ENCODE measurements around the gene GNAS-AS1. TPM values are rescaled to one million over a fixed set of nuclear protein-coding genes. Genes with fewer than 3 reads are reported as not detected.

Gene GNAS-AS1
- total and polyA plus RNA-seq, 2 donors (not counting 1 experiment from before 2014, with no cell fraction given) = 0.28 to 0.33 TPM

DNA sequence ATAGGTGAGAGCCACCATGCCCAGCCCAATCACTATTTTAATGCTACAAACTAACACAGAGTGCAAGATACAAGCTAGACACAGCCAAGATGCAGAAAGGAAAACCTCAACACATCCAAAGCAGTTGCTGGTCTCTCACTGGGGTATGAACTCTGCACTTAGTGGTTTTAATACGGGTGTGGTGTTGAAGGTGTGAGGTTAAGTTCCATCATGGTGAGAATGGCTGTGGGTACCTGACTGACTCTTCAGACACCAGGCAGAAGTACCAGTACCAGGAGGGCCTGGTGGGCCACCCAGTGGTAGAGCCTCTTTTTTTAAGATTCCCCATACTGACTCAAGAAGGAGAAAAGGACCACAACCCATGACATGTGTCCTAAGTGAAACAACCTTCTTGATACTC is 13.0 kb downstream of the GNAS-AS1 start:
- no peak for DNase-seq (ENCODE audit: low read depth in 2 of 2)
- H3K4me2 ChIP-seq (ENCODE audit: extremely low read depth, insufficient read depth, low read length) = no peak overlapping the region
- no peaks in the 10 kb centered on the region for H3K79me2 ChIP-seq (ENCODE audit: control insufficient read depth, insufficient read depth, low read length)
- H3K4me3 ChIP-seq (replicated peaks in 1 of 4; ENCODE audit: control extremely low read depth in 1 of 4, insufficient read depth in 1 of 4, low read depth in 3 of 4, low read length in 4 of 4) = no peak overlapping the region
- TF ChIP-seq, protein P1, sequence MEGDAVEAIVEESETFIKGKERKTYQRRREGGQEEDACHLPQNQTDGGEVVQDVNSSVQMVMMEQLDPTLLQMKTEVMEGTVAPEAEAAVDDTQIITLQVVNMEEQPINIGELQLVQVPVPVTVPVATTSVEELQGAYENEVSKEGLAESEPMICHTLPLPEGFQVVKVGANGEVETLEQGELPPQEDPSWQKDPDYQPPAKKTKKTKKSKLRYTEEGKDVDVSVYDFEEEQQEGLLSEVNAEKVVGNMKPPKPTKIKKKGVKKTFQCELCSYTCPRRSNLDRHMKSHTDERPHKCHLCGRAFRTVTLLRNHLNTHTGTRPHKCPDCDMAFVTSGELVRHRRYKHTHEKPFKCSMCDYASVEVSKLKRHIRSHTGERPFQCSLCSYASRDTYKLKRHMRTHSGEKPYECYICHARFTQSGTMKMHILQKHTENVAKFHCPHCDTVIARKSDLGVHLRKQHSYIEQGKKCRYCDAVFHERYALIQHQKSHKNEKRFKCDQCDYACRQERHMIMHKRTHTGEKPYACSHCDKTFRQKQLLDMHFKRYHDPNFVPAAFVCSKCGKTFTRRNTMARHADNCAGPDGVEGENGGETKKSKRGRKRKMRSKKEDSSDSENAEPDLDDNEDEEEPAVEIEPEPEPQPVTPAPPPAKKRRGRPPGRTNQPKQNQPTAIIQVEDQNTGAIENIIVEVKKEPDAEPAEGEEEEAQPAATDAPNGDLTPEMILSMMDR (conservative IDR thresholded peaks at IDR 0.05 in 1 of 2, IDR thresholded peaks at IDR 0.05 in 1 of 2; ENCODE audit: low read depth in 1 of 2, low read length in 2 of 2) = no peak
- no peak overlapping the region for H2AFZ ChIP-seq (ENCODE audit: low read length)
- no peaks in the 10 kb centered on the region for H3K4me1 ChIP-seq (ENCODE audit: control insufficient read depth, extremely low read depth, insufficient read depth, low read length)
- H3K9ac ChIP-seq (ENCODE audit: insufficient read depth, low read length) = no peak overlapping the region
- H3K9me3 ChIP-seq (ENCODE audit: control insufficient read depth, insufficient read depth, low read depth, low read length) = no peaks in the 10 kb centered on the region
- H3K27ac ChIP-seq (ENCODE audit: insufficient read depth, low read length) = no peak overlapping the region
- peaks cover 17% of the 10 kb centered on the region for H3K27me3 ChIP-seq (ENCODE audit: control insufficient read depth, insufficient read depth, low read length)
- no peaks in the 10 kb centered on the region for H3K36me3 ChIP-seq (ENCODE audit: control insufficient read depth, insufficient read depth, low read length)
- H4K20me1 ChIP-seq (ENCODE audit: control insufficient read depth, extremely low read depth, insufficient read depth, low read length) = no peaks in the 10 kb centered on the region

DNA sequence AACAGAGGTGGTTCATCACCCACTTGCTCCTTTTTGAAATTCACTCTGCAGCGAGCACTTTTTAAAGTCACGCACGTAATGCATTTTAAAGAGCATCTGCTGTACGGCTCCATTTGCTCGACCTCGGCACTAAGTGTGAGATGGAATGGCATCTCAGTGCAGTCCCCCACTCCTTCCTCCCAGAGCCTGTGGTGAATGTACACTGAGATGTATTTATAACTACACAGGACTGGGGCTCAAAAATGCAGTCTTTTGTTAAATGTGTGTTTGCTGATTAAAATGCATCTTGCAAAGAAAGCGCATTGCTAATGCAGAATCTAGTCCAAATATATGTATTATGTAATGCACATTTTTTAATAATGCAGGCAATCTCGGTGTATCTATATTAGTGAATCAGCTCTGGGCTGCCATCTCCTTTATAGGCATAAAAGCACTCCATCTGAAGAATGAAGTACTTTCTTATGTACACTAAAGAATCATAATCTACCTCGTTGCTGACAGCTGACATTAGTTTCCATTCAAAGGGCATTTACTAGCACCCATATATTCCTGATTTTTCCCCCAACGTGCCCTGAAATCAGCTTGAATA is 14.0 kb downstream of the GNAS-AS1 start:
- TF ChIP-seq, protein P1 (conservative IDR thresholded peaks at IDR 0.05 in 1 of 2, IDR thresholded peaks at IDR 0.05 in 1 of 2; ENCODE audit: low read depth in 1 of 2, low read length in 2 of 2) = no peak
- no peak for TF ChIP-seq EZH2 (IDR thresholded peaks at IDR 0.05; ENCODE audit: low read length, missing control alignments)
- H3K27me3 ChIP-seq (ENCODE audit: control insufficient read depth, insufficient read depth, low read length) = peaks cover 12% of the 10 kb centered on the region
- H3K4me1 ChIP-seq (ENCODE audit: control insufficient read depth, extremely low read depth, insufficient read depth, low read length) = no peaks in the 10 kb centered on the region
- no peak overlapping the region for H3K4me2 ChIP-seq (ENCODE audit: extremely low read depth, insufficient read depth, low read length)
- no peaks in the 10 kb centered on the region for H4K20me1 ChIP-seq (ENCODE audit: control insufficient read depth, extremely low read depth, insufficient read depth, low read length)
- H3K9me3 ChIP-seq (ENCODE audit: control insufficient read depth, insufficient read depth, low read depth, low read length) = no peaks in the 10 kb centered on the region
- no peak for DNase-seq (ENCODE audit: low read depth in 2 of 2)
- H3K4me3 ChIP-seq (replicated peaks in 1 of 4; ENCODE audit: control extremely low read depth in 1 of 4, insufficient read depth in 1 of 4, low read depth in 3 of 4, low read length in 4 of 4) = no peak overlapping the region
- no peaks in the 10 kb centered on the region for H3K79me2 ChIP-seq (ENCODE audit: control insufficient read depth, insufficient read depth, low read length)
- no peak overlapping the region for H3K9ac ChIP-seq (ENCODE audit: insufficient read depth, low read length)
- no peak overlapping the region for H2AFZ ChIP-seq (ENCODE audit: low read length)
- H3K27ac ChIP-seq (ENCODE audit: insufficient read depth, low read length) = no peak overlapping the region
- H3K36me3 ChIP-seq (ENCODE audit: control insufficient read depth, insufficient read depth, low read length) = no peaks in the 10 kb centered on the region

GRCh38 chr20:58835231-58835630 is 15.5 kb downstream of the GNAS-AS1 start:
- no peak for DNase-seq (ENCODE audit: low read depth in 2 of 2)
- Histone ChIP-seq H3K27me3 (ENCODE audit: control insufficient read depth, insufficient read depth, low read length) (peaks cover 7% of the 10 kb centered on the region), H2AFZ (ENCODE audit: low read length) (no peak overlapping the region), H3K4me1 (ENCODE audit: control insufficient read depth, extremely low read depth, insufficient read depth, low read length) (no peaks in the 10 kb centered on the region), H3K4me3 (replicated peaks in 1 of 4; ENCODE audit: control extremely low read depth in 1 of 4, insufficient read depth in 1 of 4, low read depth in 3 of 4, low read length in 4 of 4) (no peak overlapping the region), H3K79me2 (ENCODE audit: control insufficient read depth, insufficient read depth, low read length) (peaks cover 2% of the 10 kb centered on the region), H3K4me2 (ENCODE audit: extremely low read depth, insufficient read depth, low read length) (no peak overlapping the region), H4K20me1 (ENCODE audit: control insufficient read depth, extremely low read depth, insufficient read depth, low read length) (no peaks in the 10 kb centered on the region), H3K27ac (ENCODE audit: insufficient read depth, low read length) (no peak overlapping the region), H3K9ac (ENCODE audit: insufficient read depth, low read length) (no peak overlapping the region), H3K36me3 (ENCODE audit: control insufficient read depth, insufficient read depth, low read length) (no peaks in the 10 kb centered on the region), H3K9me3 (ENCODE audit: control insufficient read depth, insufficient read depth, low read depth, low read length) (no peaks in the 10 kb centered on the region)
- TF ChIP-seq, protein P1 (conservative IDR thresholded peaks at IDR 0.05 in 1 of 2, IDR thresholded peaks at IDR 0.05 in 1 of 2; ENCODE audit: low read depth in 1 of 2, low read length in 2 of 2) = no peak
- no peak for TF ChIP-seq EZH2 (IDR thresholded peaks at IDR 0.05; ENCODE audit: low read length, missing control alignments)
